ENCODE results near the gene NLGN2.
A peak's percentile ranks its signal among the peaks of the same experiment; 100 is the strongest.

Gene NLGN2

GRCh38 chr17:7436556-7437368, 29.1 kb downstream of the NLGN2 start:
- TF ChIP-seq RAD21 (IDR thresholded peaks at IDR 0.05; ENCODE audit: low read depth) (no peak), CREB1 (IDR thresholded peaks at IDR 0.05; ENCODE audit: low read depth) (no peak), EGR1 (IDR thresholded peaks at IDR 0.05) (no peak)

- TF ChIP-seq EGR1 (IDR thresholded peaks at IDR 0.05): no peak
- TF ChIP-seq CREB1 (IDR thresholded peaks at IDR 0.05; ENCODE audit: low read depth): no peak
- TF ChIP-seq, protein P1, sequence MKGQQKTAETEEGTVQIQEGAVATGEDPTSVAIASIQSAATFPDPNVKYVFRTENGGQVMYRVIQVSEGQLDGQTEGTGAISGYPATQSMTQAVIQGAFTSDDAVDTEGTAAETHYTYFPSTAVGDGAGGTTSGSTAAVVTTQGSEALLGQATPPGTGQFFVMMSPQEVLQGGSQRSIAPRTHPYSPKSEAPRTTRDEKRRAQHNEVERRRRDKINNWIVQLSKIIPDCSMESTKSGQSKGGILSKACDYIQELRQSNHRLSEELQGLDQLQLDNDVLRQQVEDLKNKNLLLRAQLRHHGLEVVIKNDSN (IDR thresholded peaks at IDR 0.05): no peak
- TF ChIP-seq RAD21 (IDR thresholded peaks at IDR 0.05; ENCODE audit: low read depth): no peak
- TF ChIP-seq CEBPB (IDR thresholded peaks at IDR 0.05): no peak
- TF ChIP-seq, protein P2, sequence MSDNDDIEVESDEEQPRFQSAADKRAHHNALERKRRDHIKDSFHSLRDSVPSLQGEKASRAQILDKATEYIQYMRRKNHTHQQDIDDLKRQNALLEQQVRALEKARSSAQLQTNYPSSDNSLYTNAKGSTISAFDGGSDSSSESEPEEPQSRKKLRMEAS (IDR thresholded peaks at IDR 0.05): no peak
- TF ChIP-seq REST (IDR thresholded peaks at IDR 0.05; ENCODE audit: low read depth): no peak
- no peak for TF ChIP-seq NFIC (IDR thresholded peaks at IDR 0.05)
- TF ChIP-seq TEAD4 (IDR thresholded peaks at IDR 0.05): no peak
- no peak for TF ChIP-seq YY1 (IDR thresholded peaks at IDR 0.05; ENCODE audit: low read depth)
- TF ChIP-seq FOXM1 (IDR thresholded peaks at IDR 0.05; ENCODE audit: borderline replicate concordance, low read depth): no peak
- no peak for TF ChIP-seq EP300 (IDR thresholded peaks at IDR 0.05; ENCODE audit: borderline replicate concordance)
- no peak for TF ChIP-seq TAF1 (IDR thresholded peaks at IDR 0.05; ENCODE audit: low read depth)
Measured at GRCh38 chr17:7437369-7437863, 29.8 kb downstream of the NLGN2 start.

DNA sequence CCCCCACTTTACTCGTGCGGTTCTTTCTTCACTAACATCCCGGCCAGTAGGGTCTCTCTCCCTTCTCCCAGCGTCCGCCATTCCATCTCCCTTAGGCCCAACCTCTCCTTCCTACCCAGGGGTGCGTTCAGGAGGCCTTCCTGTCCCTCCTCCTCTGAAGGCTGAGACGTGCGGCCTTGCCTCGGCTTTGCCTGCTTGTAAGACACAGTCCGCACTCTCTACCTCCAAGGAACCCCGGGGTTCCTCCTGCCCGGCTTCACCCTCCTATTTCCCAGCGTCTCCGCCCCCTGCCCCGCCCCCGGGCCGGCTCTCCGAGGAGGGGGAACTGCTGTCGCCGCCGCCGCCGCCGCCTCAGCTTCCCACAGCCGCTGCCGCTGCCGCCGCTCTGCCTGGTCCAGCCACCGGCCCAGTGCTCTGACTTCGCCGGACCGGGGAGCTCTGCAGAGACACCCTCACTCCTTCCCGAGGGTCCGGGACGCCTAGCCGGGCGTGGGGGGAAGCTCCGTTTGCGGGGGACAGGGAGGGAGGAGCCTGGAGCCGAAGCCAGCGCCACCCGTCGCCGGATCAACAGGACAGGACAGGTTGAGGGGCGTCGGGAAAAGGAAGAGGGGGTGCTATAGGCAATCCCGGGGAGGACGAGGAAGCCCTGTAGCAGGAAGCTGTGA, 30.4 kb downstream of the NLGN2 start:
- no peak for TF ChIP-seq RAD21 (IDR thresholded peaks at IDR 0.05; ENCODE audit: low read depth)
- TF ChIP-seq TCF12 (IDR thresholded peaks at IDR 0.05; ENCODE audit: low read depth): no peak
- no peak for TF ChIP-seq FOXM1 (IDR thresholded peaks at IDR 0.05; ENCODE audit: borderline replicate concordance, low read depth)
- TF ChIP-seq TAF1 (IDR thresholded peaks at IDR 0.05; ENCODE audit: low read depth): no peak
- TF ChIP-seq ZBTB7A (IDR thresholded peaks at IDR 0.05; ENCODE audit: low read depth): no peak
- no peak for TF ChIP-seq EP300 (IDR thresholded peaks at IDR 0.05; ENCODE audit: borderline replicate concordance)
- TF ChIP-seq TEAD4 (IDR thresholded peaks at IDR 0.05): no peak
- no peak for TF ChIP-seq NFIC (IDR thresholded peaks at IDR 0.05)
- TF ChIP-seq, protein P1 (IDR thresholded peaks at IDR 0.05): no peak
- no peak for TF ChIP-seq YY1 (IDR thresholded peaks at IDR 0.05; ENCODE audit: low read depth)
- TF ChIP-seq EGR1 (IDR thresholded peaks at IDR 0.05): no peak

DNA sequence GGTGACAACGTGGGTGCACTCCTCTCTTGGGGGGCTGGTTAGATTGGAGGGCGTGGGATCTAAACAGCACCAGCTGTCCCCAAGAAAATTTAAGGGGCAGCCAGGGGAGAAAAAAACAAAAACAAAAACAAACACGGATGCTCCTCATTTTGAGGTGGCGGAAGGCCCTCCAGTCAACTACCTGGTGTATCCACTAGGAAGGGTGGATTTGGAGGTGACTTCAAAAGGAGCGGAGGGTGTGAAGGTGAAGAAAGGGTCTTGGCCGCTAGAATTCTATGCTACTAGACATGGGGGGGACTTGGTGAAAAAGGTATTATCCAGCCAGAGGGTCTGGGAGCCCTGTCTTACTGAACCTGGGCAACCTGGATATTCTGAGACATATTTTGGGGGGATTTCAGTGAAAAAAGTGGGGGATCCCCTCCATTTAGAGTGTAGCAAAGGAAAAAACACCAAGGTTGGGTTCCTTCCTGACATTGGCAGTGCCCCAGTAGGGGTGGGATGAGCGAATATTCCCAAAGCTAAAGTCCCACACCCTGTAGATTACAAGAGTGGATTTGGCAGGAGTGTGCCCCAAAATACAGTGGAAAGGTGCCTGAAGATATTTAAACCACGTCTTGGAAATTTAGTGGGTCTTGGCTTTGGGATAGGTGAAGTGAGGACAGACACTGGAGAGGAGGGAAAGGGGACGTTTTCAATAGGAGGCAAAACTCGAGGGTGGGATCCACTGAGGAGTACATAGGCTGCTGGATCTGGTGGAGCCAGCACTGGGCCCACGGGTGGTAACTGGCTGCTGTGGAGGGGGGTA, 31.2 kb downstream of the NLGN2 start:
- no peak for TF ChIP-seq REST (IDR thresholded peaks at IDR 0.05; ENCODE audit: low read depth)
- TF ChIP-seq ZBTB7A (IDR thresholded peaks at IDR 0.05; ENCODE audit: low read depth): no peak
- TF ChIP-seq RAD21 (IDR thresholded peaks at IDR 0.05; ENCODE audit: low read depth): no peak
- TF ChIP-seq, protein P2 (IDR thresholded peaks at IDR 0.05): no peak
- TF ChIP-seq EP300 (IDR thresholded peaks at IDR 0.05; ENCODE audit: borderline replicate concordance): no peak
- no peak for TF ChIP-seq YY1 (IDR thresholded peaks at IDR 0.05; ENCODE audit: low read depth)
- no peak for TF ChIP-seq EGR1 (IDR thresholded peaks at IDR 0.05)

- TF ChIP-seq YY1 (IDR thresholded peaks at IDR 0.05; ENCODE audit: low read depth) (no peak), CEBPB (IDR thresholded peaks at IDR 0.05) (no peak), FOXM1 (IDR thresholded peaks at IDR 0.05; ENCODE audit: borderline replicate concordance, low read depth) (no peak), REST (IDR thresholded peaks at IDR 0.05; ENCODE audit: low read depth) (peak; percentile 34; the same call in 1 of the 2 replicates), EP300 (IDR thresholded peaks at IDR 0.05; ENCODE audit: borderline replicate concordance) (no peak), NFIC (IDR thresholded peaks at IDR 0.05) (no peak; the same call in 1 of the 2 replicates), RAD21 (IDR thresholded peaks at IDR 0.05; ENCODE audit: low read depth) (no peak), TEAD4 (IDR thresholded peaks at IDR 0.05) (no peak), TCF12 (IDR thresholded peaks at IDR 0.05; ENCODE audit: low read depth) (no peak), TAF1 (IDR thresholded peaks at IDR 0.05; ENCODE audit: low read depth) (no peak), CREB1 (IDR thresholded peaks at IDR 0.05; ENCODE audit: low read depth) (no peak), ZBTB7A (IDR thresholded peaks at IDR 0.05; ENCODE audit: low read depth) (peak; percentile 67), EGR1 (IDR thresholded peaks at IDR 0.05) (0 out of 2 replicates have a peak, but pooled peaks have one; percentile 12)
- TF ChIP-seq, protein P2 (IDR thresholded peaks at IDR 0.05): no peak
- TF ChIP-seq, protein P1 (IDR thresholded peaks at IDR 0.05): no peak
Measured at GRCh38 chr17:7439462-7440112, 31.9 kb downstream of the NLGN2 start, which contains the start of gene FGF11. FGF11 (plus strand) TSS chr17:7439512; CDS start chr17:7439621, 109 bp downstream.
